Stomach (tissue), 19 donors: ENCODE measurements around the gene SEMA7A. TPM values are rescaled to one million over a fixed set of nuclear protein-coding genes. Genes with fewer than 3 reads are reported as not detected.
"Not testable (repeated sequence)": the region's sequence is repeated elsewhere in the genome, so short reads cannot be mapped to it uniquely, and the experiment has no call there.

Source experiments
- DNase-seq, 2 donors: peaks; one replicate each; pipeline versions ENCODE4 v3.0.0 to v3.0.0-alpha.2; 2013 to 2019
- H3K27ac ChIP-seq, 5 donors: fragments of 200-600 bp in 4 of 5; sonication (generic) in 4 of 5; one replicate each; pipeline ENCODE4 v1.5.1; 2013 to 2019; ENCODE audit warnings: mild to moderate bottlenecking in 1 of 5, moderate library complexity in 1 of 5
- H3K27me3 ChIP-seq, 3 donors: fragments of 200-600 bp; sonication (generic); one replicate each; pipeline ENCODE4 v1.5.1; 2017 to 2019; ENCODE audit warnings: mixed run types in 1 of 3
- H3K36me3 ChIP-seq, 4 donors: fragments of 200-600 bp; sonication (generic); 1 replicate in 3 of 4; 2 replicates in 1 of 4; pipeline ENCODE4 v1.5.1; 2016 to 2019
- H3K4me1 ChIP-seq, 4 donors: fragments of 200-600 bp; sonication (generic); one replicate each; pipeline ENCODE4 v1.5.1; 2016 to 2019
- H3K4me3 ChIP-seq, 4 donors: fragments of 200-600 bp; sonication (generic) in 3 of 4; one replicate each; pipeline ENCODE4 v1.5.1; 2016 to 2019; ENCODE audit warnings: mild to moderate bottlenecking in 1 of 4
- H3K9me3 ChIP-seq, 4 donors: fragments of 200-600 bp; sonication (generic); one replicate each; pipeline ENCODE4 v1.5.1; 2016 to 2019
- EP300 ChIP-seq: sonication (generic); formaldehyde crosslinking; IDR thresholded peaks from one replicate; pipeline ENCODE4 v1.6.1; 2017; ENCODE audit warnings: antibody characterized with exemption
- POLR2A ChIP-seq, 4 donors: fragments of 450-650 bp; IDR thresholded peaks; one replicate each; pipeline ENCODE4 v1.6.1; 2016; ENCODE audit warnings: antibody characterized with exemption in 4 of 4, control low read depth in 2 of 4, mild to moderate bottlenecking in 1 of 4, moderate library complexity in 1 of 4
- POLR2AphosphoS5 ChIP-seq, 3 donors: sonication (generic); formaldehyde crosslinking; IDR thresholded peaks; one replicate each; pipeline ENCODE4 v1.6.1; 2016; ENCODE audit warnings: antibody characterized with exemption in 3 of 3
- WGBS, 5 donors: extraction: QIAGEN DNeasy Blood & Tissue Kit in 3 of 5; methylation state at CpG; one replicate each; pipeline versions ENCODE4 v1.1.5 to v1.1.7; 2013 to 2018; 5-methylcytosine and 5-hydroxymethylcytosine counted together
- intact Hi-C: fragments of 100-400 bp; cut with DNase I; formaldehyde crosslinking; loops from one replicate; pipeline ENCODE4 v1.15.1; 2023; ENCODE audit warnings: low total_unique reads
- long read RNA-seq, 10 donors: transcript quantifications; one replicate each; lab custom pipeline, GENCODE V29; 2026
- polyA plus RNA-seq, 3 donors: library from polyadenylated mRNA; stranded (reverse); fragments of 200-250 nt; gene quantifications; one replicate each; pipeline ENCODE4 v1.2.3, GENCODE V29; 2013
- total RNA-seq, 5 donors: library from RNA; depleted of rRNA; stranded (reverse); fragments of >200 nt; gene quantifications; one replicate each; pipeline versions ENCODE4 v1.1.0 to v1.2.3, GENCODE V29; 2014 to 2016
- TF ChIP-seq, protein P1 (sequence below), 7 experiments: fragments of 450-650 bp in 4 of 7; fragments of 200-600 bp in 3 of 7; sonication (generic) in 3 of 7; IDR thresholded peaks; one replicate each; pipeline ENCODE4 v1.5.1; 2016 to 2019; ENCODE audit warnings: antibody characterized with exemption in 7 of 7, control low read depth in 2 of 7, mild to moderate bottlenecking in 1 of 7
- donor health status: healthy with polysubstance abuse.
- donor health status: Bipolar disorder and iron deficiency.
- donor health status: healthy.

Gene SEMA7A, protein sequence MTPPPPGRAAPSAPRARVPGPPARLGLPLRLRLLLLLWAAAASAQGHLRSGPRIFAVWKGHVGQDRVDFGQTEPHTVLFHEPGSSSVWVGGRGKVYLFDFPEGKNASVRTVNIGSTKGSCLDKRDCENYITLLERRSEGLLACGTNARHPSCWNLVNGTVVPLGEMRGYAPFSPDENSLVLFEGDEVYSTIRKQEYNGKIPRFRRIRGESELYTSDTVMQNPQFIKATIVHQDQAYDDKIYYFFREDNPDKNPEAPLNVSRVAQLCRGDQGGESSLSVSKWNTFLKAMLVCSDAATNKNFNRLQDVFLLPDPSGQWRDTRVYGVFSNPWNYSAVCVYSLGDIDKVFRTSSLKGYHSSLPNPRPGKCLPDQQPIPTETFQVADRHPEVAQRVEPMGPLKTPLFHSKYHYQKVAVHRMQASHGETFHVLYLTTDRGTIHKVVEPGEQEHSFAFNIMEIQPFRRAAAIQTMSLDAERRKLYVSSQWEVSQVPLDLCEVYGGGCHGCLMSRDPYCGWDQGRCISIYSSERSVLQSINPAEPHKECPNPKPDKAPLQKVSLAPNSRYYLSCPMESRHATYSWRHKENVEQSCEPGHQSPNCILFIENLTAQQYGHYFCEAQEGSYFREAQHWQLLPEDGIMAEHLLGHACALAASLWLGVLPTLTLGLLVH
- 1 to 10 TPM in 3 of 5 donors, not detected in 2; 1.3 to 2.9 (median 2.5) TPM for total RNA-seq
- 1 to 10 TPM in 2 of 3 donors, under 1 TPM in 1; 0.31 to 3.5 (median 1.7) TPM for polyA plus RNA-seq
- long read RNA-seq, donor 1, partial matches to known transcripts, result 0 of 1 reads
- long read RNA-seq, donor 1, other reads (novel, unspliced or antisense), result 0 of 1 reads
- long read RNA-seq, donor 2, result 0 reads
- long read RNA-seq, donor 3, result 0 reads
- long read RNA-seq, donor 4, result 0 reads
- long read RNA-seq, donor 5, partial matches to known transcripts, result 0 of 3 reads
- long read RNA-seq, donor 5, other reads (novel, unspliced or antisense), result 0 of 3 reads
- long read RNA-seq, donor 6, partial matches to known transcripts, result 0 of 1 reads
- long read RNA-seq, donor 6, other reads (novel, unspliced or antisense), result 0 of 1 reads
- long read RNA-seq, donor 7, result 0 reads
- long read RNA-seq, donor 8, result 0 reads
- long read RNA-seq, donor 9, result 0 reads
- long read RNA-seq, donor 10, result 0 reads

DNA sequence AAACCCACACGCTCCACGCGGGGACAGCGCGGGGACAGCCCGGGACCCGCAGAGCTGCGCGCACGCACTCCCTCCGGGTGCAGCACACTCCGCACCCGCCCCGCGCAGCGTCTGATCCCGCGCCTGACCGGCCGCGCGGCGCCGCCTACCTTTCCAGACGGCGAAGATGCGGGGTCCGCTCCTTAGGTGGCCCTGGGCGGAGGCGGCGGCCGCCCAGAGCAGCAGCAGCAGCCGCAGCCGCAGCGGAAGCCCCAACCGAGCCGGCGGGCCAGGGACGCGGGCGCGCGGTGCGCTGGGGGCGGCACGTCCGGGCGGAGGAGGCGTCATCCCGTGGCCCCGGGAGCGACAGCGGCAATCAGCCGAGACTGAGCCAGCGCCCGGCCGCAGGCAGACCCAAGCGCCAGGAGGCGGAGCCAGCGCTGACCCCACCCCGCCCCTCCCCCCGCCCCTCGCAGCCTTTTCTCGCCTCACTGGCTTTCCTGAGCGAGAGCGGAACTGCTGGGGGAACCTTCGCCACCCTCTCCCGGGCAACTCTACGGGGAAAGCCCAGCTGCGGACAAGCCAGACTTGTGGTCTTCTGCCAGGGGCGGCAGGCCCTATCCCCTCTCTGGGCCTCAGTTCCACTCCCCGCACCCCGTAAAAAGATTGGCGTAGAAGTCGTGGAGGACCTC, at the start of gene SEMA7A:
Gene SEMA7A (minus strand): TSS at position 367 of the 671 bp plus-strand sequence. CDS start 40 bp downstream, at position 327.
- intact Hi-C loops, result no loop called here
- WGBS, 5 donors, result 1 to 5% (median 2%) methylated on average over 47 to 75 of the region's 75 CpGs

DNA sequence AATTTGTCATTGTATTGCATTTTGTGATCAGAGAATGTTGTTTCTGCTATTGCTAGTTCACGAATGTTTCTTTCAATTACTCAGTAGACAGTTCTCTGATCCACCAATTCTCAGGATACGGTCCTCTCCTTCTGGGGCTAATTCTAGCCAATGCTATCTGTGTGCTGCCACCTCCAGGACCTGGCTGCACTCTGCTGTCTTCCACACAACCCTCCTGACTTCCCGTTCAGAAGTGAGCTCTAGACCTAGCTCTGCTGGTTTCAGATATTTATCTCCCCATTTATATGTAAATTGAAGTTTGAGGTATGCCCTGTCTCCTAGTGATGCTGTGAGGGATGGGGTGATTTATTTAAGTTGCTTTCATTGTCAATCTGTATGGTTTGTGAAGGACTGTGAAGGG, 48.9 kb upstream of the SEMA7A start:
- 59 to 73% (median 72%) methylated on average over 3 of the region's 3 CpGs for WGBS, 5 donors
- Histone ChIP-seq H3K27me3 (no peaks in the 10 kb centered on the region), H3K27ac (no peak overlapping the region), H3K4me3 (no peak overlapping the region), H3K36me3 (peaks cover 0 to 22% (median 10%) of the 10 kb centered on the region in 4 donors), H3K4me1 (no peaks in the 10 kb centered on the region), H3K9me3 (no peaks in the 10 kb centered on the region)
- no peak for DNase-seq
- TF ChIP-seq POLR2A (IDR thresholded peaks at IDR 0.05) (no peak), POLR2AphosphoS5 (IDR thresholded peaks at IDR 0.05) (no peak), EP300 (no peak)
- TF ChIP-seq, protein P1, sequence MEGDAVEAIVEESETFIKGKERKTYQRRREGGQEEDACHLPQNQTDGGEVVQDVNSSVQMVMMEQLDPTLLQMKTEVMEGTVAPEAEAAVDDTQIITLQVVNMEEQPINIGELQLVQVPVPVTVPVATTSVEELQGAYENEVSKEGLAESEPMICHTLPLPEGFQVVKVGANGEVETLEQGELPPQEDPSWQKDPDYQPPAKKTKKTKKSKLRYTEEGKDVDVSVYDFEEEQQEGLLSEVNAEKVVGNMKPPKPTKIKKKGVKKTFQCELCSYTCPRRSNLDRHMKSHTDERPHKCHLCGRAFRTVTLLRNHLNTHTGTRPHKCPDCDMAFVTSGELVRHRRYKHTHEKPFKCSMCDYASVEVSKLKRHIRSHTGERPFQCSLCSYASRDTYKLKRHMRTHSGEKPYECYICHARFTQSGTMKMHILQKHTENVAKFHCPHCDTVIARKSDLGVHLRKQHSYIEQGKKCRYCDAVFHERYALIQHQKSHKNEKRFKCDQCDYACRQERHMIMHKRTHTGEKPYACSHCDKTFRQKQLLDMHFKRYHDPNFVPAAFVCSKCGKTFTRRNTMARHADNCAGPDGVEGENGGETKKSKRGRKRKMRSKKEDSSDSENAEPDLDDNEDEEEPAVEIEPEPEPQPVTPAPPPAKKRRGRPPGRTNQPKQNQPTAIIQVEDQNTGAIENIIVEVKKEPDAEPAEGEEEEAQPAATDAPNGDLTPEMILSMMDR (IDR thresholded peaks at IDR 0.05), result no peak
- intact Hi-C loops, result no loop called here

More for the DNA sequence above, at the start of gene SEMA7A:
- peaks cover 18 to 28% (median 23%) of the 10 kb centered on the region in 4 donors for H3K4me1 ChIP-seq
- DNase-seq, result peak; percentile 83 to 95
- TF ChIP-seq POLR2A (IDR thresholded peaks at IDR 0.05) (no peak), EP300 (no peak), POLR2AphosphoS5 (IDR thresholded peaks at IDR 0.05) (peak; percentile 50 to 87 (median 76))
- TF ChIP-seq, protein P1 (IDR thresholded peaks at IDR 0.05), result no peak
- H3K27ac ChIP-seq, result peak within 1 kb of the TSS; percentile 69 to 80 (median 72)
- no peaks in the 10 kb centered on the region for H3K36me3 ChIP-seq
- peaks cover 0 to 46% (median 15%) of the 10 kb centered on the region in 3 donors for H3K27me3 ChIP-seq
- peak within 1 kb of the TSS; percentile 69 to 83 (median 74) for H3K4me3 ChIP-seq
- no peaks in the 10 kb centered on the region for H3K9me3 ChIP-seq

DNA sequence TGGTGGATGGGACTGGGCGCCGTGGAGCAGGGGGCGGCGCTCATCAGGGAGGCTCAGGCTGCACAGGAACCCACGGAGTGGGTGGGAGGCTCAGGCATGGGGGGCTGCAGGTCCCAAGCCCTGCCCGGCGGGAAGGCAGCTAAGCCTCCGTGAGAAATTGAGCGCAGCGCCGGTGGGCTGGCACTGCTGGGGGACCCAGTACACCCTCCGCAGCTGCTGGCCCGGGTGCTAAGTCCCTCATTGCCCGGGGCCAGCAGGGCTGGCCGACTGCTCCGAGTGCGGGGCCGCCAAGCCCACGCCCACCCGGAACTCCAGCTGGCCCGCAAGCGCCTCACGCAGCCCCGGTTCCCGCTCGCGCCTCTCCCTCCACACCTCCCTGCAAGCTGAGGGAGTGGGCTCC, 46.6 kb upstream of the SEMA7A start:
- H3K27ac ChIP-seq, H3K4me3 ChIP-seq, H3K4me1 ChIP-seq, H3K9me3 ChIP-seq, intact Hi-C loops, DNase-seq, H3K27me3 ChIP-seq: not testable (repeated sequence)
- WGBS, 5 donors, result 94 to 100% (median 98%) methylated on average over 8 to 27 of the region's 27 CpGs
- H3K36me3 ChIP-seq, result peaks cover 0 to 24% (median 10%) of the 10 kb centered on the region in 4 donors

DNA sequence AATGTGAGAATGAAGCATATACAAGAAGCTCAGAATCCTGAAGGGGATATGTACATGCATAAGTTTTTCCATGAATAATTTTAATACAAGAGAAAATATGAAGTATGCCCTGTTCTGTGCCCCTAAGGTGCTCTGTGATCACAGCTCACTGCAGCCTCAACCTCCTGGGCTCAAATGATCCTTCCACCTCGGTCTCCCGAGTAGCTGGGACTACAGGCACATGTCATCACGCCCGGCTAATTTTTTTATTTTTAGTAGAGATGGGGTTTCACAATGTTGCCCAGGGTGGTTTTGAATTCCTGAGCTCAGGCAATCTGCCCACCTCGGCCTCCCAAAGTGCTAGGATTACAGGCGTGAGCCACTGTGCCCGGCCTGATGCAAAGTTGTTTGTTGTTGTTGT, 37.9 kb upstream of the SEMA7A start:
- 94 to 99% (median 96%) methylated on average over 7 of the region's 7 CpGs for WGBS, 5 donors
- H3K9me3 ChIP-seq, H3K4me3 ChIP-seq, H3K27ac ChIP-seq, DNase-seq, intact Hi-C loops, H3K4me1 ChIP-seq, H3K27me3 ChIP-seq: not testable (repeated sequence)
- peaks cover 0 to 44% (median 35%) of the 10 kb centered on the region in 4 donors for H3K36me3 ChIP-seq
